Measurements from ENCODE around the gene DDX56.

DNA sequence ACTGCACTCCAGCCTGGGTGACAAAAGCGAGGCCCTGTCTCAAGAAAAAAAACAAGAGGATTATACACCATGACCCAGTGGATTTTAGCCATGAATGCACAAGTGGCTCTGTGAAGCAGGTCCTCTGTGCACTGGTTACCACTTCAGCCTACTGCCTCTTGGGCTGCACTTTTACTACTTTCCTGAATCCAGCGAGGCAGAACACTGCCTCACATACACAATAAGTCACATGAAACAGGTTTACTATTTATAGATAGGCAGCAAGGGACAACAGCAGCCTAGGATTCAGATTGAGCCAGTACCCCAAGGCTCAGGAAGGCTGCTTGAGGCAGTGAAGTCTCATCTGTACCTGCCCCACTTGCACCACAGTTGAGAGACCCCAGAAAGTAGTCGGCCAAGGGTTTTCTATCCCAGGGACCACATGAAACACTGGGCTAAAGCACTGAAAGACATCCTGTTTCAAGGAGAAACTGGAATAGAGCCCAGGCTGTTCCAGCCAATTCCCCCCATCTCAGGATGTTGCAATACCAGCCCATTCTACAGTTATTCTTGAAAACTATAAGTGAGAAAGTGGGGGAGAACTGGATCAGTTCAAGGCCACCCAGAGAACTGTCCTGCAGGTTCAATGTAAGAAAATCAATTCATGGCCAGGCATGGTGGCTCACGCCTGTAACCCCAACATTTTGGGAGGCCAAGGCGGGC lies 22.4 kb upstream of the DDX56 start:
- TF ChIP-seq, protein P1, sequence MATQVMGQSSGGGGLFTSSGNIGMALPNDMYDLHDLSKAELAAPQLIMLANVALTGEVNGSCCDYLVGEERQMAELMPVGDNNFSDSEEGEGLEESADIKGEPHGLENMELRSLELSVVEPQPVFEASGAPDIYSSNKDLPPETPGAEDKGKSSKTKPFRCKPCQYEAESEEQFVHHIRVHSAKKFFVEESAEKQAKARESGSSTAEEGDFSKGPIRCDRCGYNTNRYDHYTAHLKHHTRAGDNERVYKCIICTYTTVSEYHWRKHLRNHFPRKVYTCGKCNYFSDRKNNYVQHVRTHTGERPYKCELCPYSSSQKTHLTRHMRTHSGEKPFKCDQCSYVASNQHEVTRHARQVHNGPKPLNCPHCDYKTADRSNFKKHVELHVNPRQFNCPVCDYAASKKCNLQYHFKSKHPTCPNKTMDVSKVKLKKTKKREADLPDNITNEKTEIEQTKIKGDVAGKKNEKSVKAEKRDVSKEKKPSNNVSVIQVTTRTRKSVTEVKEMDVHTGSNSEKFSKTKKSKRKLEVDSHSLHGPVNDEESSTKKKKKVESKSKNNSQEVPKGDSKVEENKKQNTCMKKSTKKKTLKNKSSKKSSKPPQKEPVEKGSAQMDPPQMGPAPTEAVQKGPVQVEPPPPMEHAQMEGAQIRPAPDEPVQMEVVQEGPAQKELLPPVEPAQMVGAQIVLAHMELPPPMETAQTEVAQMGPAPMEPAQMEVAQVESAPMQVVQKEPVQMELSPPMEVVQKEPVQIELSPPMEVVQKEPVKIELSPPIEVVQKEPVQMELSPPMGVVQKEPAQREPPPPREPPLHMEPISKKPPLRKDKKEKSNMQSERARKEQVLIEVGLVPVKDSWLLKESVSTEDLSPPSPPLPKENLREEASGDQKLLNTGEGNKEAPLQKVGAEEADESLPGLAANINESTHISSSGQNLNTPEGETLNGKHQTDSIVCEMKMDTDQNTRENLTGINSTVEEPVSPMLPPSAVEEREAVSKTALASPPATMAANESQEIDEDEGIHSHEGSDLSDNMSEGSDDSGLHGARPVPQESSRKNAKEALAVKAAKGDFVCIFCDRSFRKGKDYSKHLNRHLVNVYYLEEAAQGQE (IDR thresholded peaks at IDR 0.05; ENCODE audit: insufficient read depth in 1 of 2, low read depth in 2 of 2, low read length in 1 of 2): no peak
- TF ChIP-seq, protein P2, sequence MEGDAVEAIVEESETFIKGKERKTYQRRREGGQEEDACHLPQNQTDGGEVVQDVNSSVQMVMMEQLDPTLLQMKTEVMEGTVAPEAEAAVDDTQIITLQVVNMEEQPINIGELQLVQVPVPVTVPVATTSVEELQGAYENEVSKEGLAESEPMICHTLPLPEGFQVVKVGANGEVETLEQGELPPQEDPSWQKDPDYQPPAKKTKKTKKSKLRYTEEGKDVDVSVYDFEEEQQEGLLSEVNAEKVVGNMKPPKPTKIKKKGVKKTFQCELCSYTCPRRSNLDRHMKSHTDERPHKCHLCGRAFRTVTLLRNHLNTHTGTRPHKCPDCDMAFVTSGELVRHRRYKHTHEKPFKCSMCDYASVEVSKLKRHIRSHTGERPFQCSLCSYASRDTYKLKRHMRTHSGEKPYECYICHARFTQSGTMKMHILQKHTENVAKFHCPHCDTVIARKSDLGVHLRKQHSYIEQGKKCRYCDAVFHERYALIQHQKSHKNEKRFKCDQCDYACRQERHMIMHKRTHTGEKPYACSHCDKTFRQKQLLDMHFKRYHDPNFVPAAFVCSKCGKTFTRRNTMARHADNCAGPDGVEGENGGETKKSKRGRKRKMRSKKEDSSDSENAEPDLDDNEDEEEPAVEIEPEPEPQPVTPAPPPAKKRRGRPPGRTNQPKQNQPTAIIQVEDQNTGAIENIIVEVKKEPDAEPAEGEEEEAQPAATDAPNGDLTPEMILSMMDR (IDR thresholded peaks at IDR 0.05): no peak
- TF ChIP-seq SIN3A (IDR thresholded peaks at IDR 0.05; ENCODE audit: borderline replicate concordance, insufficient read depth, low read depth, low read length): no peak
